ENCODE data around the gene SIGLEC8. TPM values are rescaled to one million over a fixed set of nuclear protein-coding genes. Genes with fewer than 3 reads are reported as not detected.

The SIGLEC8 gene
- total and polyA plus RNA-seq, 2 of the 8 experiments (the other 6 are each of a cell fraction or from before 2014, with no cell fraction given), result not detected

DNA sequence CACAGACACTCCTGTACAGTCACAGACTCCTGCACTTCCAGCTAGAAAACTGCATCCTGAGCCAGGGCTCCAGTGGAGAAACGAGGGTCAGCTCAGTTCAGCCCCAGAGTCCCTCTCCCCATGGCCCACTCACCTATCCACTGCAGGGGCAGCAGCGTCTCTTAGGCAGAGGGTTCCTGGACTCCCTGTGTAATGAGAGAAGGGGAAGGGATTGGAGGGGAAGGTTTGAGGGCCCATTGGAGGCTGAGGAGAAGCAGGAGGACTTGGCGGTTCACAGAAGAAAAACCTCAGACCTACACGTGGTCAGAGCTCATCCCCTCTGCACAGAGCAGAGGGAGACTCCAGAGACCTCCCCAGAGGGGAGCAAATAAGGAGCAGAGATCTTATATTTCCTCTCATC is 10.9 kb upstream of the SIGLEC8 start:
- Histone ChIP-seq H3K56ac (replicated peaks; ENCODE audit: insufficient read length, low read depth, low read length) (no peak overlapping the region), H3K4me3 (ENCODE audit: extremely low read depth in 1 of 4, insufficient read depth in 2 of 4, low read depth in 3 of 4, low read length in 4 of 4) (no peak overlapping the region), H3K23me2 (ENCODE audit: low read depth, low read length) (no peaks in the 10 kb centered on the region), H2AFZ (ENCODE audit: low read length) (no peak overlapping the region), H2BK20ac (ENCODE audit: low read length) (no peak overlapping the region), H4K8ac (ENCODE audit: extremely low read depth, insufficient read depth, low read length) (no peak overlapping the region), H3K18ac (ENCODE audit: extremely low read depth, low read length) (no peak overlapping the region), H3K4me2 (ENCODE audit: insufficient read depth in 1 of 2, low read depth in 2 of 2, low read length in 2 of 2) (no peak overlapping the region), H4K5ac (ENCODE audit: insufficient read length, low read depth, low read length) (no peak overlapping the region), H2BK5ac (ENCODE audit: low read depth, low read length) (no peak overlapping the region), H3K27me3 (replicated peaks in 1 of 4; ENCODE audit: control insufficient read depth in 3 of 4, extremely low read depth in 1 of 4, insufficient read depth in 3 of 4, low read length in 3 of 4) (no peaks in the 10 kb centered on the region; a peak in 1 of 7 replicates), H2BK15ac (ENCODE audit: low read length) (no peak overlapping the region), H3K79me2 (ENCODE audit: control insufficient read depth in 1 of 2, insufficient read depth in 2 of 2, low read length in 2 of 2) (no peaks in the 10 kb centered on the region), H3K9ac (replicated peaks in 1 of 4; ENCODE audit: extremely low read depth in 1 of 4, low read depth in 3 of 4, low read length in 3 of 4) (no peak overlapping the region), H3K79me1 (ENCODE audit: low read depth, low read length) (no peaks in the 10 kb centered on the region), H3K36me3 (ENCODE audit: control insufficient read depth in 2 of 4, insufficient read depth in 4 of 4, low read length in 3 of 4) (no peaks in the 10 kb centered on the region), H3K9me3 (ENCODE audit: insufficient read depth in 2 of 2, low read depth in 1 of 2, low read length in 1 of 2) (peaks cover 0 to 18% of the 10 kb centered on the region in 2 experiments; a peak in 2 of 4 replicates), H4K91ac (replicated peaks; ENCODE audit: insufficient read length, low read length) (no peak overlapping the region), H3K27ac (ENCODE audit: low read depth, low read length) (no peak overlapping the region), H3K23ac (ENCODE audit: insufficient read length) (no peak overlapping the region), H4K20me1 (replicated peaks in 1 of 2; ENCODE audit: control insufficient read depth in 1 of 2, insufficient read depth in 2 of 2, low read length in 2 of 2) (no peaks in the 10 kb centered on the region), H3K14ac (ENCODE audit: insufficient read length) (no peak overlapping the region), H3K4me1 (replicated peaks in 1 of 4; ENCODE audit: control insufficient read depth in 3 of 4, insufficient read depth in 4 of 4, low read length in 3 of 4) (no peaks in the 10 kb centered on the region), H3K4ac (replicated peaks; ENCODE audit: insufficient read length, low read depth, low read length) (no peak overlapping the region), H2BK12ac (ENCODE audit: low read depth, low read length) (no peak overlapping the region), H2BK120ac (replicated peaks; ENCODE audit: low read depth, low read length) (no peak overlapping the region), H2AK5ac (ENCODE audit: low read depth, low read length) (no peak overlapping the region)
- ChIA-PET POLR2A (ENCODE audit: partially characterized antibody) (no interaction called here), CTCF (ENCODE audit: partially characterized antibody) (interaction anchor here (0.5 to 2.3 kb wide), 5 partner anchors 10 to 192 kb away, joined by 3 to 6 read pairs (median 3); no protein-coding TSS in a partner anchor)
- no peak for FAIRE-seq
- DNase-seq (ENCODE audit: low read depth in 1 of 2, low spot score in 2 of 2), result no peak
- TF ChIP-seq KDM1A (IDR thresholded peaks at IDR 0.05; ENCODE audit: borderline replicate concordance, low read length) (no peak), CREB1 (IDR thresholded peaks at IDR 0.05) (no peak), RFX5 (IDR thresholded peaks at IDR 0.05; ENCODE audit: borderline replicate concordance, low read depth, low read length) (no peak), CBX5 (IDR thresholded peaks at IDR 0.05; ENCODE audit: low read depth, low read length) (no peak), CBX8 (IDR thresholded peaks at IDR 0.05; ENCODE audit: borderline replicate concordance, low read depth, low read length) (no peak), MAFK (IDR thresholded peaks at IDR 0.05; ENCODE audit: low read depth, low read length) (no peak), FOSL1 (IDR thresholded peaks at IDR 0.05; ENCODE audit: insufficient read depth, low read depth, low read length) (no peak)
- 73% methylated on average over 4 of the region's 4 CpGs; no CpG with 5 or more reads in 1 of the 2 experiments for WGBS, 2 experiments (ENCODE audit: extremely low coverage in 1 of 2, insufficient coverage in 1 of 2, insufficient read length in 1 of 2, insufficient replicate concordance in 2 of 2, low coverage in 1 of 2, low lambda C conversion rate in 2 of 2, missing lambda C conversion rate in 1 of 2)

All from H1 (cell line).